ENCODE results near the gene CDH23. TPM values are rescaled to one million over a fixed set of nuclear protein-coding genes. Genes with fewer than 3 reads are reported as not detected.

Gene CDH23
- total and polyA plus RNA-seq, 2 donors (not counting 1 experiment from before 2014, with no cell fraction given) = 0.37 to 0.89 TPM

- Histone ChIP-seq H3K36me3 (replicated peaks in 1 of 2; ENCODE audit: control extremely low read depth in 1 of 2, control insufficient read depth in 1 of 2, extremely low read depth in 1 of 2, insufficient read depth in 2 of 2, low read length in 1 of 2) (no peaks in the 10 kb centered on the region), H2AFZ (ENCODE audit: insufficient read depth, low read depth, low read length, poor library complexity, severe bottlenecking) (no peak overlapping the region), H3K9me3 (ENCODE audit: control extremely low read depth in 1 of 3, control insufficient read depth in 2 of 3, insufficient read depth in 1 of 3, low read length in 2 of 3) (no peaks in the 10 kb centered on the region), H3K4me3 (ENCODE audit: control extremely low read depth in 1 of 5, extremely low read depth in 1 of 5, insufficient read depth in 1 of 5, low read depth in 2 of 5, low read length in 4 of 5) (no peak overlapping the region), H3K27me3 (replicated peaks in 1 of 4; ENCODE audit: control extremely low read depth in 1 of 4, control insufficient read depth in 3 of 4, insufficient read depth in 4 of 4, low read length in 3 of 4) (peaks cover 0 to 13% (median 0%) of the 10 kb centered on the region in 4 experiments), H3K4me1 (ENCODE audit: control insufficient read depth in 2 of 2, insufficient read depth in 2 of 2, low read length in 2 of 2) (no peaks in the 10 kb centered on the region), H4K20me1 (ENCODE audit: control insufficient read depth, insufficient read depth, low read length, poor library complexity, severe bottlenecking) (no peaks in the 10 kb centered on the region), H3K9ac (ENCODE audit: low read length) (no peak overlapping the region), H3K79me2 (ENCODE audit: control insufficient read depth, insufficient read depth, low read length) (no peaks in the 10 kb centered on the region), H3K27ac (ENCODE audit: low read length in 2 of 2) (no peak overlapping the region), H3K4me2 (replicated peaks; ENCODE audit: low read depth, low read length, poor library complexity, severe bottlenecking) (no peak overlapping the region)
- Mint-ChIP-seq H3K9me3 (ENCODE audit: insufficient read depth) (no peaks in the 10 kb centered on the region), H3K4me3 (no peak overlapping the region), H3K27me3 (peaks cover 33% of the 10 kb centered on the region), H3K27ac (no peak overlapping the region), H3K4me1 (no peaks in the 10 kb centered on the region)
- intact Hi-C loops (cut with micrococcal nuclease) = no loop called here
- ATAC-seq (ENCODE audit: low read depth) (no peak), DNase-seq (no peak)
- ChIA-PET POLR2A (no interaction called here), CTCF (no interaction called here)
- TF ChIP-seq, protein P1, sequence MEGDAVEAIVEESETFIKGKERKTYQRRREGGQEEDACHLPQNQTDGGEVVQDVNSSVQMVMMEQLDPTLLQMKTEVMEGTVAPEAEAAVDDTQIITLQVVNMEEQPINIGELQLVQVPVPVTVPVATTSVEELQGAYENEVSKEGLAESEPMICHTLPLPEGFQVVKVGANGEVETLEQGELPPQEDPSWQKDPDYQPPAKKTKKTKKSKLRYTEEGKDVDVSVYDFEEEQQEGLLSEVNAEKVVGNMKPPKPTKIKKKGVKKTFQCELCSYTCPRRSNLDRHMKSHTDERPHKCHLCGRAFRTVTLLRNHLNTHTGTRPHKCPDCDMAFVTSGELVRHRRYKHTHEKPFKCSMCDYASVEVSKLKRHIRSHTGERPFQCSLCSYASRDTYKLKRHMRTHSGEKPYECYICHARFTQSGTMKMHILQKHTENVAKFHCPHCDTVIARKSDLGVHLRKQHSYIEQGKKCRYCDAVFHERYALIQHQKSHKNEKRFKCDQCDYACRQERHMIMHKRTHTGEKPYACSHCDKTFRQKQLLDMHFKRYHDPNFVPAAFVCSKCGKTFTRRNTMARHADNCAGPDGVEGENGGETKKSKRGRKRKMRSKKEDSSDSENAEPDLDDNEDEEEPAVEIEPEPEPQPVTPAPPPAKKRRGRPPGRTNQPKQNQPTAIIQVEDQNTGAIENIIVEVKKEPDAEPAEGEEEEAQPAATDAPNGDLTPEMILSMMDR (IDR thresholded peaks at IDR 0.05) = no peak
- TF ChIP-seq EZH2 (IDR thresholded peaks at IDR 0.05; ENCODE audit: borderline replicate concordance, insufficient read depth, low read depth, low read length, poor library complexity, severe bottlenecking) = no peak
- 97% methylated on average over 11 of the region's 12 CpGs for WGBS (ENCODE audit: insufficient coverage)
These were observed 167.6 kb downstream of the CDH23 start for GRCh38 chr10:71564194-71564820.

- WGBS (ENCODE audit: insufficient coverage) = 90% methylated on average over 2 of the region's 2 CpGs
- DNase-seq = no peak
- H3K9me3 ChIP-seq (ENCODE audit: control extremely low read depth in 1 of 3, control insufficient read depth in 2 of 3, insufficient read depth in 1 of 3, low read length in 2 of 3) = no peaks in the 10 kb centered on the region
- no peaks in the 10 kb centered on the region for H3K79me2 ChIP-seq (ENCODE audit: control insufficient read depth, insufficient read depth, low read length)
- ChIA-PET POLR2A (no interaction called here), CTCF (no interaction called here)
- H3K9ac ChIP-seq (ENCODE audit: low read length) = no peak overlapping the region
- H3K4me3 Mint-ChIP-seq = no peak overlapping the region
- H2AFZ ChIP-seq (ENCODE audit: insufficient read depth, low read depth, low read length, poor library complexity, severe bottlenecking) = no peak overlapping the region
- H3K27ac Mint-ChIP-seq = no peak overlapping the region
- no peak overlapping the region for H3K4me2 ChIP-seq (replicated peaks; ENCODE audit: low read depth, low read length, poor library complexity, severe bottlenecking)
- peaks cover 0 to 7% (median 0%) of the 10 kb centered on the region in 4 experiments for H3K27me3 ChIP-seq (replicated peaks in 1 of 4; ENCODE audit: control extremely low read depth in 1 of 4, control insufficient read depth in 3 of 4, insufficient read depth in 4 of 4, low read length in 3 of 4)
- H3K4me1 ChIP-seq (ENCODE audit: control insufficient read depth in 2 of 2, insufficient read depth in 2 of 2, low read length in 2 of 2) = no peaks in the 10 kb centered on the region
- no peak for ATAC-seq (ENCODE audit: low read depth)
- no peak overlapping the region for H3K27ac ChIP-seq (ENCODE audit: low read length in 2 of 2)
- no peaks in the 10 kb centered on the region for H3K9me3 Mint-ChIP-seq (ENCODE audit: insufficient read depth)
- no peaks in the 10 kb centered on the region for H3K36me3 ChIP-seq (replicated peaks in 1 of 2; ENCODE audit: control extremely low read depth in 1 of 2, control insufficient read depth in 1 of 2, extremely low read depth in 1 of 2, insufficient read depth in 2 of 2, low read length in 1 of 2)
- no peak for TF ChIP-seq EZH2 (IDR thresholded peaks at IDR 0.05; ENCODE audit: borderline replicate concordance, insufficient read depth, low read depth, low read length, poor library complexity, severe bottlenecking)
- TF ChIP-seq, protein P1 (IDR thresholded peaks at IDR 0.05) = no peak
- no peaks in the 10 kb centered on the region for H3K4me1 Mint-ChIP-seq
- H3K27me3 Mint-ChIP-seq = peaks cover 21% of the 10 kb centered on the region
- intact Hi-C loops (cut with micrococcal nuclease) = no loop called here
- H3K4me3 ChIP-seq (ENCODE audit: control extremely low read depth in 1 of 5, extremely low read depth in 1 of 5, insufficient read depth in 1 of 5, low read depth in 2 of 5, low read length in 4 of 5) = no peak overlapping the region
- H4K20me1 ChIP-seq (ENCODE audit: control insufficient read depth, insufficient read depth, low read length, poor library complexity, severe bottlenecking) = no peaks in the 10 kb centered on the region
These were observed 168.7 kb downstream of the CDH23 start for GRCh38 chr10:71565284-71566000.
